D721Med (cell line): ENCODE measurements around the gene SERBP1.

Experiments used
- DNase-seq: peaks from one replicate; pipeline ENCODE4 v3.0.0; 2011; ENCODE audit warnings: low spot score; ENCODE audit not compliant: insufficient read length
- FAIRE-seq: peaks from 2 replicates; lab custom pipeline; 2011; peaks lifted over from hg19 to GRCh38; lab: Jason Lieb, UNC
- TF ChIP-seq, protein P1 (sequence below): IDR thresholded peaks from 2 replicates; pipeline ENCODE4 v1.5.1; 2012; ENCODE audit warnings: mild to moderate bottlenecking, control low read depth; ENCODE audit not compliant: insufficient read depth; ENCODE audit errors: missing control alignments

The SERBP1 gene

GRCh38 chr1:67468066-67468718, 38.0 kb upstream of the SERBP1 start:
- TF ChIP-seq, protein P1, sequence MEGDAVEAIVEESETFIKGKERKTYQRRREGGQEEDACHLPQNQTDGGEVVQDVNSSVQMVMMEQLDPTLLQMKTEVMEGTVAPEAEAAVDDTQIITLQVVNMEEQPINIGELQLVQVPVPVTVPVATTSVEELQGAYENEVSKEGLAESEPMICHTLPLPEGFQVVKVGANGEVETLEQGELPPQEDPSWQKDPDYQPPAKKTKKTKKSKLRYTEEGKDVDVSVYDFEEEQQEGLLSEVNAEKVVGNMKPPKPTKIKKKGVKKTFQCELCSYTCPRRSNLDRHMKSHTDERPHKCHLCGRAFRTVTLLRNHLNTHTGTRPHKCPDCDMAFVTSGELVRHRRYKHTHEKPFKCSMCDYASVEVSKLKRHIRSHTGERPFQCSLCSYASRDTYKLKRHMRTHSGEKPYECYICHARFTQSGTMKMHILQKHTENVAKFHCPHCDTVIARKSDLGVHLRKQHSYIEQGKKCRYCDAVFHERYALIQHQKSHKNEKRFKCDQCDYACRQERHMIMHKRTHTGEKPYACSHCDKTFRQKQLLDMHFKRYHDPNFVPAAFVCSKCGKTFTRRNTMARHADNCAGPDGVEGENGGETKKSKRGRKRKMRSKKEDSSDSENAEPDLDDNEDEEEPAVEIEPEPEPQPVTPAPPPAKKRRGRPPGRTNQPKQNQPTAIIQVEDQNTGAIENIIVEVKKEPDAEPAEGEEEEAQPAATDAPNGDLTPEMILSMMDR, result no peak
- DNase-seq (no peak), FAIRE-seq (no peak)

DNA sequence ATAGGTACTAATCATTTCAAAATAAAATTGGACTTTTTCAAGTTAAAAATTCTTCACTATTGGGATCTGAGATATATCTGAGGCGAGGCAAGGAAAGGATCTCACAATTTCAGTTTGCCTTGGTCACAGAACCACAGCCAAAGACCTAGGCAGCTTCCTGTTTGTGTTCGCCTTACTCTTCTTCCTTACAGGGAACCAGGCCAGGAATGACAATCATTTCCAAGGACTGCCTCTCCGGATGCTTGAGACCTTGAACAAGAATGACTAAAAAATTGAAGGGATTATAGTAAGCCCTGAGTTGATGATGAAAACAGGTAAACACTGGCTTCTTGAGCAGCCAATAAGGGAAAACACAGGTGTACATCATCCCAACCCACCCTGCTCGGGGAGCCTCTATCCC, 35.2 kb upstream of the SERBP1 start:
- TF ChIP-seq, protein P1, result no peak
- no peak for DNase-seq
- no peak for FAIRE-seq

- DNase-seq, result no peak
- FAIRE-seq, result no peak
These were observed 34.5 kb upstream of the SERBP1 start for GRCh38 chr1:67464746-67465145.

GRCh38 chr1:67464058-67464457, 33.9 kb upstream of the SERBP1 start:
- DNase-seq, result no peak
- TF ChIP-seq, protein P1, result no peak
- FAIRE-seq, result no peak

More at GRCh38 chr1:67464746-67465145, 34.5 kb upstream of the SERBP1 start:
- TF ChIP-seq, protein P1, result no peak

DNA sequence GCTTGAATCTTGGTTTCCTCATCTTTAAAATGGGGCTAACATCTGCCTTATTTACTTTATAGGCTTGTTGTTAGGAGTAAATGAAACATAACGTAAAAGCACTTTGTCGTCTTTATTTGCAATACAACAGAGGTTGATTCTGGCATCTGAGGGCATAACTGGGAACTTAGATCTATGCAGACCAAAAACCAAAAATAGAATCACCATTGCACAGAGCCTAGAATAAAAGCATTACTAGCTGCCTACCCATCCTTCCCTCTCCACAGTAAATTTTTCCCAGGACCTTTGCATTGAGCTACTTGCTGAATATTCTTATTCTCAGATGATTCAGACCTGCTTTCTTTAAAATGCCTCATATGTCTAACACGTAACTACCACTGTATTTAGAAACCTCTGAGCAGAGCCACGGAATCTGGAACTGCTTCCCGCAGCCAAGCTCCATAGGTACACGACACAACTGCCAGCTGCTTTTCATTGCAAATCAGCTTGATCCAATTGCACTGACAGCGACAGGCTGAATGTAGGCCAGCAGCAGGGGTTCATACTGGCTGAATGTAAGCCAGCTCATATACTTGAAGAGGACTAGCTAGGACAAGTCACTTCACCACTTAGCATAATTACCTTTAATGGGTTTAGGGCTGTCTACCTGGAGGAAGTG, 33.2 kb upstream of the SERBP1 start:
- FAIRE-seq (no peak), DNase-seq (no peak)
- TF ChIP-seq, protein P1, result no peak

- TF ChIP-seq, protein P1, result no peak
- no peak for FAIRE-seq
These were observed 30.7 kb upstream of the SERBP1 start for GRCh38 chr1:67460676-67461500.

More at GRCh38 chr1:67460676-67461500, 30.7 kb upstream of the SERBP1 start:
- no peak for DNase-seq
